Measurements from ENCODE around the gene C5.
"Not testable (repeated sequence)": the region's sequence is repeated elsewhere in the genome, so short reads cannot be mapped to it uniquely, and the experiment has no call there.

Gene C5

DNA sequence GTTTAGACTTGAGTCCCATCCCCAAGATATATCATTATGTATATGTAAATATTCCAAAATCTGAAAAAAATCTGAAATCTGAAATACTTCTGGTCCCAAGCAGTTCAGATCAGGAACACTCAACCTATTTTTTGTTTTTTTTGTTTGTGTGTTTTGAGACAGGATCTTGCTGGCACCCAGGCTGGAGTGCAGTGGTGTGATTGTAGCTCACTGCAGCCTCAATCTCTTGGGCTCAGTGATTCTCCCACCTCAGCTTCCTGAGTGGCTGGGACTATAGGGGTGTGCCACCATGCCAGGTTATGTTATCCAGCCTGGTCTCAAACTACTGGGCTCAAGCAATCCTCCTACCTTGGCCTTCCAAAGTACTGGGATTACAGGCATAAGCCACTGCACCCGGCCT is 72.8 kb downstream of the C5 start:
- DNase-seq = no peak

DNA sequence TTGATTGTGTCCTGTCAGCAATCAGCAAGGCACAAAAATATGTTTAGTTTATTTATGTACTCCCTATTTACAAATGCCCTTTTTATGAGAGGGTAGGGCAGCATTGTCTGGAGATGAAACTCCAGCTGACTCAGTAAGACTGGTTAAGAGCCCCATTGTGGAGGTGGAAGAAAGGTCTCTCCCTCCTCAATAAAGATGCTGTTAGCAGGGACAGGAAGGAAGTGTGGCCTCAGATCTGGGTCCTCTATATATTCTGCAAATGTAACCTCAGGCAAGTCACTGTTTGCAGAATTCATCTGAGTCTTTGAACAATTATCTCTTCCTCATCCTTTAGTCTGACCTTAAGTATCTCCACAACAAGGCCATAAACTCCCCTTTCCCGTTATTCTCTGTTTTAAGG is 75.2 kb downstream of the C5 start:
- DNase-seq = no peak

DNA sequence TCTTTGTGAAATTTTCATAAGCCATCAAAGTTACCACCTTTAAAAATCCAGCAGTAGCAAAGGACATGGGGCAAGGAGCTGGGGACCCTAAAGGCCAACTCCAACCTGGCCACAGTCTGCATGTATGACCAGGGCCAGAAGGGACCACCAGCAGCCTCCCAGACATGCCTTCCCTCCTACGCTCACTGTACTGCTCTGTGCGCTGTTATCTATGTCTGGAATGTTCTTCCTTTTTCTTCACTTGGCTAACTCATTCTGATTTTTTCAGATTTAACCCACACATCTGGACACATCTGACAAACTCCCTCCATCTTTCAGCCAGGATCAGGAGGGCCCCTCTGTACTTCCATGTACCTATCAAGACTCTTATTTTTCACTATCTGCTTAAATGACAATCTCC is 75.9 kb downstream of the C5 start:
- no peak for DNase-seq

- no peak for DNase-seq
Measured at GRCh38 chr9:120971938-120972337, 78.1 kb downstream of the C5 start.

DNA sequence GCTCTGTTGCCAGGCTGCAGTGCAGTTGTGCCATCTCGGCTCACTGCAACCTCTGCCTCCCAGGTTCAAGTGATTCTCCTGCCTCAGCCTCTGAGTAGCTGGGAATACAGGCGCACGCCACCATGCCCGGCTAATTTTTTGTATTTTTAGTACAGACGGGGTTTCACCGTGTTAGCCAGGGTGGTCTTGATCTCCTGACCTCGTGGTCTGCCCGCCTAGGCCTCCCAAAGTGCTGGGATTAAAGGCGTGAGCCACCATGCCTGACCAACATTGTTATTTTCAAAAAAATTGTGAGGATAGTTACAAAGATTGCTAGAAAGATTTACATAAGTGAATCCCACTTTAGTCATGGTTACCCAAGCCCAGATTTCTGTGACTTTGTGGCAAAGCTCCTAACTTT is 78.6 kb downstream of the C5 start:
- DNase-seq = not testable (repeated sequence)

DNA sequence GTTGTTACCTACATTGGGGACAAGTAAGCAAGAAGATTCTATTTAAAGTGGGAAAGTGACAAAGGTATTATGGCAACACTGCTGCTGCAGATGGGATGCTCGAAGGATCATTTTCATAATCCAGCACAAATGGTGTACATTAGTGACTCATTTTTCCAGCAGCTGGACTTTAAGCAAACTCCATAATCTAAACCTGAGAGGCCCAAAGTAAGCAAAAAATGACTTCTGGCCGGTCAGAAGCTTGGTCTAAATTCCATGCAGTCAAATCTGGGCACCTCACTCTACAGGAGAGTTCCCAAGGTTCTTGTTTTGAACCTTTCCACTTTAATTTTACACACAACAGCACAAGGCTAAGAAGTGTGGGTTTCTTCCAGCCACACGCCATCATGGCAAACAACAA is 79.8 kb downstream of the C5 start:
- DNase-seq = no peak

- no peak for DNase-seq
Measured at GRCh38 chr9:120966013-120966369, 84.1 kb downstream of the C5 start.

DNA sequence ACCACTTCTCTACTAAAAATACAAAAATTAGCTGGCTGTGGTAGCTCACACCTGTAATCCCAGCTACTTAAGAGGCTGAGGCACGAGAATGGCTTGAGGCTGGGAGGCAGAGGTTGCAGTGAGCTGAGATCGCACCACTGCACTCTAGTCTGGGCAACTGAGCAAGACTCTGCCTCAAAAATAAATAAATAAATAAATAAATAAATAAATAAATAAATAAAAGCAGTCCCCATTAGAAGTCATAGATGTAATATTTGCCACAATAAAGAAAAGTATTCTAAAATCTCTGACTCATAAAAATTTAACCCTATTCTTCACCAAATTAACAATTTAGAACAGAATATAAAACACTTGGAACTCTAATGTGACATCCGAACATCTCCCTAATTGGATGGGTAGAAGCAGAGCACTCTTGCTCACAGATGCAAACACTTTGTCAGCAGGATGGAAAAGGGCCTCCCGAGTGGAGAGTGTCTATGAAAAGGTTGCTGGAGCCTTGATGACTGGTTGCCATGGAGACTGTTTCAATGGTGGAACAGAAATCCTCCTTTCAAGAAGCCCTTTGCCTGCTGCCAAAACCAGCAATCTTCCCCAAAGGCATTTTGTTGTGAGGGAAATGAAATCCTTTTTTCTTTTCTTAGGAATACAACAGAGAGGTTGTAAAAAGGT is 84.6 kb downstream of the C5 start:
- no peak for DNase-seq

DNA sequence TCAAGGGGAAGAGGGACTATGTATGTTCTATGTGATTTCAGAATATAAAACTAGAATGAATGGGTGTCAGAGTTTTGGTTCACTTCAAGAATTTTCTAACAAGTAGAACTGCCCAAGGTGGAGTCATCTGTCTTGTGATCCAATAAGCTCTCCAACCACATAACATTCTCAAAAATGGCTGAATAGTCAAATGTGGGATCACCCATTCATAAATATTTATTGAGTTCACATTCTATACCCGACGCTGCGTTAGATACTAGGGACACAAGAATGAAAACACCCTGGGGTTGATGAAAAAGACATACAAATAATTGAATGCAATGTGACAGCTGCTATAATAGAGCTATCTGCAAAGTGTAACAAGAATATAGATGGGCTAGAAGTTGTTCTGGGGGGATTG is 88.1 kb downstream of the C5 start:
- DNase-seq = no peak

- no peak for DNase-seq
Measured at GRCh38 chr9:120960001-120960400, 90.1 kb downstream of the C5 start.

- DNase-seq = no peak
Measured at GRCh38 chr9:120956862-120957261, 93.2 kb downstream of the C5 start.

DNA sequence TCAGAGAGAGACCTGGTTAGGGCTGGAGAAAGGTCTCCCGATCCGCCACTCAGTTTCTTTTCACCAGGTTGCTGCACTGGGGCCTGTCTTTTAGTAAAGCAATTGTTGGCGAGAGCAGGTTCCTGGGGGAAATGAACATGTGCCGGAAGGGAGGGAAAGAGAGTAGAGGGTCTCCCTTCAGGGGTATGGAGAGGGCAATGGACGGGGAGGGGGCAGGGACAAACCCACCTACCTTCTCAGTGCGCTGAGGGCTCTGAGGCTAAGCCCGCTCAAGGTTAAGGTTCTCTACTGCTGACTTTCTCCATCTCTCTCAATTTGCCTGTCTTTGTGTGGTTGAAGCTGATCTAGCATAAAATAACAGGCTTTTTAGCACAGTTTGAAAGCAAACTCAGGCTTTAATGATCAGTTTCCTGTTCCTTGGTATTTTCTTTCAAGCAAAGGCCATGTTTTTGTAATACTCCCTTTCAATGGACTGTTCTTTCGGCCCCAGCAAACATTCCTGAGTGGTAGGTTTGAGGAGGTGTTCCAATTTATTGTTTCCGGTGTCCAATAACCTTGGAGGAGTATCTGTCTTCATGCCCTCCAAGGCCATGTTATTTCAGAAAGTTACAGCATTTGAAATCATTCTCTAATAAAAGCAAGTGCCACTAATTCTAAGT is 98.0 kb downstream of the C5 start:
- no peak for DNase-seq

- DNase-seq = no peak
Measured at GRCh38 chr9:120950421-120951388, 99.4 kb downstream of the C5 start.

- DNase-seq = no peak
Measured at GRCh38 chr9:120949290-120949689, 100.8 kb downstream of the C5 start.

DNA sequence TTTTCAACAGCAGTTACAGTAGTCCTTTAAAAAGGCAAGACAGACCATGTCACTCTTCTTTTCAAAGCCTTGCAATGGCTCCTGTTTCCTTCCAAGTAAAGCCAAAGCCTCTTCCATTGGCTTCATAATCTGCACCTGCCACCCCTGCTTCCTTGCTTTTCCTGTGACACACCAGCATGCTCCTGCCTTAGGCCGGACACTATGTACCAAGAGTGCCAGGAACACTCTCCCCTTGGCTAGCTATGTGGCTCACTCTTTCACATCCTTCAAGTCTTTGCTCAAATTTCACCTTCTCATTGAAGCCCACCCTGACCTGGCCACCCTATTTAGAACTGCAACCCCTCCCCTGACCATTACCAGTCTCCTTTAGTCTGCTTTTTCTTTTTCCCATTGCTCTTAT is 101.3 kb downstream of the C5 start:
- DNase-seq = no peak

DNA sequence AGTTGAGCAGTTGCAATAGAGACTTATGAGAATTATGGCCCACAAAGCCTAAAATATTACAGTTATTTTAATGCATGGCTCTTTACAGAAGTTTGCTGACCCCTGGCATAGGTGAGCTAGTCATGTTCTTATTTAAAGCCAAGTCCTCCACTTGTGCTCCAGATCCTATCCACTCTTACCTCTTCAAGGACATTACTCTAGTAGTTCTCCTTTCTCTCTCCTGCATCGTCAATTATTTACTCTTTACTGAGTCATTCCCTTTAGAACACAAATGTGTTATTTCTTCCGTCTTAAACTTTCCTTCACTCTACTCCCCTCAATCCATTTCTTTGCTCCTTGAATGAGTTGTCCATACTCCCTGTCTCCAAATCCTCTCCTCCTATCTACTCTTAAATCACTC is 102.9 kb downstream of the C5 start:
- no peak for DNase-seq

DNA sequence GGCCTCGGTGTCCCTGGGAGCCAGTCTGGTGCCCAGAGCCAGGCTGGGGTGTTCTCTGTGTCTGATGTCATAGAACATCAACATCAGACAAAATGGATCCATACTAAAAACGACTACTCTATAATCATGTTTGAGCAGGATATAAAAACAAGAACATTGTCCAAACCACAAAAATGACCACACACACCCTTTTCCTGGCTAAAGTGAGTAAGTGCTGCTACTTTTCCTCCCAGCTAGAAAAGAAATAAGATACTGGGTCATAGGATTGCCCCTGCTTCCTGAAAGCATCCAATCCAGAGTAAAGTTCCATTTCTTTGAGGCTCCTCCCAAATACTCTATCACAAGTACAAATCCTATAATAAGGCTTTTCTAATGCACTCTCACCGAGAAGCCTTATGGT is 103.8 kb downstream of the C5 start:
- DNase-seq = no peak

GRCh38 chr9:120944948-120945347 is 105.1 kb downstream of the C5 start:
- DNase-seq = no peak

DNA sequence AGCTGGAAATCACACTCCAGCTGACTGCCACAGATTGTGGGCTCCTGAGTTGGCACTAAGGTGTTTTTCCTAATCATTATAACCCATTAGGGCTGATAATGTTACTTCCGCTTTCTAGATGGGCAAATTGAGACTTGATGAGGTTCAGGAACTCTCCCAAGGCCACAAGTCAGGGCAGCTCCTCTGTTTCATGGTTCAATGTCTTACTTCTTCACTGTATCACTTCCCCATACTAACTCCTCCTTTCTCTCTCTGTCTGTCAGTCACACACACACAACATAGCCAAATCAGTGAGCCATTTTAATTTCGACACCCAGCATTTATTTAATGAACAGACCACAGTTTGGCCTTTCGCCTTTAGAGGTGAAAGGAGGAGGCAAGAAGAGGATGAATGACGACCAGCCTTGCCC is 105.6 kb downstream of the C5 start:
- no peak for DNase-seq

DNA sequence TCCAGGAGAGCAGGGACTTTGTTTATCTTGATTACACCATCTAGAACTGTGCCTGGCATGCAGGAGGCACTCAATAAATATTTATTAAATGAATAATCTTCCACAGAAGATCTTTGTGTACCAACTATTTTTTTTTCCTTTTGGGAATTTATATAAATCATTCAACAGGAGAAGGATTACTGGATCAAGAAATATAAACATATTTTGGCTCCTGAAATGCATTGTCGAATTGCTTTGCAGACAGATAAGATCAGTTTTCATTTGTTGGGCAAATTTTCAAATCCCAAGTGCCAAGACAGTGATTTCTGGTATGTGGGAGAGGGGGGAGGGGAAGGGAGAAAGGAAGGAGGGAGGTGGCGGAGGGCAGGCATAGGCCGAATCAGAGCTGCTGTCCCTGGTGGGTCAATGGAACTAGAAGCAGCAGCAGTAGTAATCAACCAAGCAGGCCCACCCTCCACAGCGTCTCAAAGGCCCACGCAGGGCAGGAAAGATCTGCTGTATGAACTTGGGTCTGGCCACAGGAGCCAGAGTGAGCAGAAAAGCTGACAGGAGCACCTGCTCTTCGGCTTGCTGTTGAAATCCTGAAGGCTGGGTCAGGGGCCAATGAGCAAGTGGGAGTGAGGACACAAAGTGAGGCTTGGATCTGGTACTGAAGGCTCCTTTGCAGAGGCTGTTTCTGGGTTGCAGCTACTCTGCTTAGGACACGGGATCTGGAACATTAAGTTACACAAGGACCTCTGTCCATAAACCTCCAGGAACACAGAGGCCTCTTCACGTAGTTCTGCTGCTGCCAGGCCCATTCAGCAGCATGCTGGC is 107.7 kb downstream of the C5 start:
- DNase-seq = no peak

- DNase-seq = no peak
Measured at GRCh38 chr9:120941046-120941770, 108.9 kb downstream of the C5 start.

DNA sequence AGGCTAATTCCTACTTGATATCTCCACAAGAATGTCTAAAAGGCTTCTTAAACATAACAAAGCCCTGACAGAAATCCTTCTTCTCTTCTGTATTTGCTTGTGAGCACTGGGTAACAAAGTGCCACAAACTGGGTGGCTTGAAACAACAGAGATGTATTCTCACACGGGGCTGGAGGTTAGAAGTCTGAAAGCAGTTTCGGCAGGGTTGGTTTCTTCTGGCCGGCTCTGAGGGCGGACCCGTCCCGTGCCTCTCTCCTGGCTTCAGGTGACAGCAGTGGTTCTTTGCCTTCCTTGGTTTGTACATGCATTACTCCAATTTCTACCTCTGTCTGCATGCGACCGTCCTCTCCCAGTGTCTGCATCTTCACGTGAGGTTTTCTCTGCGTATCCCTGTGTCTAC is 109.5 kb downstream of the C5 start:
- DNase-seq = no peak

Data from NCI-H510A treated with DMSO at 0.1 percent for 48 hours (cell line).